GM12891 (cell line): ENCODE measurements around the gene TMC7.

Experiments used
- PAX5 ChIP-seq: IDR thresholded peaks from 2 replicates; pipeline ENCODE4 v1.6.1; 2011; ENCODE audit warnings: low read length, moderate library complexity, mild to moderate bottlenecking; ENCODE audit not compliant: insufficient read depth, severe bottlenecking
- POLR2A ChIP-seq: IDR thresholded peaks from 2 replicates; pipeline ENCODE4 v1.6.1; 2011; ENCODE audit warnings: low read depth, low read length, control low read depth
- POLR2AphosphoS5 ChIP-seq: IDR thresholded peaks from 2 replicates; pipeline ENCODE4 v1.6.1; 2011; ENCODE audit warnings: low read depth, low read length, control low read depth

DNA sequence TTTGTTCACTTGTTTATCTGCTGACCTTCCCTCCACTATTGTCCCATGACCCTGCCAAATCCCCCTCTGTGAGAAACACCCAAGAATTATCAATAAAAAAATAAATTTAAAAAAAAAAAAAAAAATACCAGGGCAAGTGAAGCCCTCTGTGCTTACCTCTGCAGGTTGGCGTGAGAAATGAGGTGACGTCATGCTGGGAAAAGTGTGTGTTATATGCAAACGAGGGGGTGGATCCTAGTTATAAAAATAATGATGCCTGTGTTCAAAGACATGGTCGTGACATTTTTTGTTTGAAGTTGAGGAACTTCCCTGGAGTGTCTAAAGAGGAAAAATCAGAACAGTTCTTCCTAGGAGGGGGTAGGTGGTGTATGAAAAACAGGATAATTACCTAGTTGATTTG, 20.2 kb downstream of the TMC7 start:
- TF ChIP-seq POLR2A (no peak), PAX5 (no peak), POLR2AphosphoS5 (no peak)
